ENCODE measurements around the gene CEP89.
"Not testable (repeated sequence)": the region's sequence is repeated elsewhere in the genome, so short reads cannot be mapped to it uniquely, and the experiment has no call there.

The CEP89 gene

GRCh38 chr19:32945260-32945659, 26.5 kb downstream of the CEP89 start:
- no peak for DNase-seq

GRCh38 chr19:32941273-32941672, 30.5 kb downstream of the CEP89 start:
- not testable (repeated sequence) for DNase-seq

- DNase-seq: no peak
Measured at GRCh38 chr19:32936065-32936464, 35.7 kb downstream of the CEP89 start.

- no peak for DNase-seq
Measured at GRCh38 chr19:32935629-32936028, 36.1 kb downstream of the CEP89 start.

- DNase-seq: no peak
Measured at GRCh38 chr19:32933571-32933970, 38.2 kb downstream of the CEP89 start.

GRCh38 chr19:32930567-32930966, 41.2 kb downstream of the CEP89 start:
- DNase-seq: no peak

GRCh38 chr19:32928806-32929205, 43.0 kb downstream of the CEP89 start:
- no peak for DNase-seq

- no peak for DNase-seq
Measured at GRCh38 chr19:32924200-32924599, 47.6 kb downstream of the CEP89 start.

- DNase-seq: no peak
Measured at GRCh38 chr19:32921624-32922023, 50.1 kb downstream of the CEP89 start.

GRCh38 chr19:32919365-32919764, 52.4 kb downstream of the CEP89 start:
- DNase-seq: no peak

GRCh38 chr19:32917616-32917996, 54.2 kb downstream of the CEP89 start:
- no peak for DNase-seq

GRCh38 chr19:32916969-32917615, 54.7 kb downstream of the CEP89 start:
- no peak for DNase-seq

GRCh38 chr19:32914879-32915660, 56.7 kb downstream of the CEP89 start:
- no peak for DNase-seq

GRCh38 chr19:32911467-32911866, 60.3 kb downstream of the CEP89 start:
- no peak for DNase-seq

- DNase-seq: no peak
Measured at GRCh38 chr19:32910874-32911273, 60.9 kb downstream of the CEP89 start.

GRCh38 chr19:32910094-32910493, 61.7 kb downstream of the CEP89 start:
- DNase-seq: no peak

GRCh38 chr19:32909257-32909656, 62.5 kb downstream of the CEP89 start:
- DNase-seq: no peak

- no peak for DNase-seq
Measured at GRCh38 chr19:32908641-32909190, 63.0 kb downstream of the CEP89 start.

GRCh38 chr19:32902448-32902847, 69.3 kb downstream of the CEP89 start:
- no peak for DNase-seq

GRCh38 chr19:32901504-32902161, 70.1 kb downstream of the CEP89 start:
- no peak for DNase-seq

- no peak for DNase-seq
Measured at GRCh38 chr19:32896516-32897214, 75.1 kb downstream of the CEP89 start.

- no peak for DNase-seq
Measured at GRCh38 chr19:32895384-32895783, 76.4 kb downstream of the CEP89 start.

GRCh38 chr19:32891609-32892008, 80.1 kb downstream of the CEP89 start:
- no peak for DNase-seq

All from CD4-positive, alpha-beta T cell treated with Interleukin-12 subunit alpha and Interleukin-12 subunit beta, for 1 hour (primary cell).